Measurements from ENCODE around the gene ETV6. TPM values are rescaled to one million over a fixed set of nuclear protein-coding genes. Genes with fewer than 3 reads are reported as not detected.

The ETV6 gene
- total RNA-seq, 4 donors from 2014 or later, result 7.6 to 45.5 (median 8.2) TPM

- H3K4me1 ChIP-seq, result no peaks in the 10 kb centered on the region
- no peaks in the 10 kb centered on the region for H3K9me3 ChIP-seq
- intact Hi-C loops (cut with DNase I; ENCODE audit: low total_unique reads), result no loop called here
- H3K36me3 ChIP-seq, result no peaks in the 10 kb centered on the region
- H3K27ac ChIP-seq, result no peak overlapping the region
- no peak overlapping the region for H3K4me3 ChIP-seq
- no peak for DNase-seq
- H3K27me3 ChIP-seq, result no peaks in the 10 kb centered on the region
- TF ChIP-seq POLR2A (IDR thresholded peaks at IDR 0.05), result no peak
- no peak for TF ChIP-seq CTCF (IDR thresholded peaks at IDR 0.05)
Observed at GRCh38 chr12:11633968-11634367, 15.5 kb upstream of the ETV6 start.

- Histone ChIP-seq H3K36me3 (no peaks in the 10 kb centered on the region), H3K9me3 (no peaks in the 10 kb centered on the region), H3K4me3 (no peak overlapping the region), H3K4me1 (no peaks in the 10 kb centered on the region), H3K27ac (no peak overlapping the region), H3K27me3 (no peaks in the 10 kb centered on the region)
- no peak for DNase-seq
- no peak for TF ChIP-seq CTCF (IDR thresholded peaks at IDR 0.05)
- TF ChIP-seq POLR2A (IDR thresholded peaks at IDR 0.05), result no peak
- intact Hi-C loops (cut with DNase I; ENCODE audit: low total_unique reads), result no loop called here
Observed at GRCh38 chr12:11635341-11635740, 14.1 kb upstream of the ETV6 start.

- no peaks in the 10 kb centered on the region for H3K36me3 ChIP-seq
- intact Hi-C loops (cut with DNase I; ENCODE audit: low total_unique reads), result no loop called here
- no peak overlapping the region for H3K27ac ChIP-seq
Observed at GRCh38 chr12:11638315-11638916, 11.1 kb upstream of the ETV6 start.

DNA sequence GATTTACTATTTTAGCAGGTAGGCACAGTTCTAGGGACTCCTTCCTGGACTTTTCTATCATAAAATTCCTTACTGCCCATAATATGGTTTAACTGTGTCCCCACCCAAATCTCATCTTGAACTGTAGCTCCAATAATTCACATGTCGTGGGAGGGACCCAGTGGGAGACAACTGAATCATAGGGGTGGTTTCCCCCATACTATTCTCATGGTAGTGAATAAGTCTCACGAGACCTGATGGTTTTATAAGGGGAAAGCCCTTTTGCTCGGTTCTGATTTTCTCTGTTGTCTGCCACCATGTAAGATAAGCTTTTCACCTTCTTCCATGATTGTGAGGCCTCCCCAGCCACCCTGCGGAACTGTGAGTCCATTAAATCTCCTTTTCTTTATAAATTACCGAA is 10.0 kb upstream of the ETV6 start:
- Histone ChIP-seq H3K9me3 (no peaks in the 10 kb centered on the region), H3K4me1 (no peaks in the 10 kb centered on the region), H3K27ac (no peak overlapping the region), H3K4me3 (no peak overlapping the region), H3K27me3 (no peaks in the 10 kb centered on the region), H3K36me3 (no peaks in the 10 kb centered on the region)
- no peak for DNase-seq
- intact Hi-C loops (cut with DNase I; ENCODE audit: low total_unique reads), result no loop called here
- TF ChIP-seq POLR2A (IDR thresholded peaks at IDR 0.05) (no peak), CTCF (IDR thresholded peaks at IDR 0.05) (no peak)

More at GRCh38 chr12:11638315-11638916, 11.1 kb upstream of the ETV6 start:
- TF ChIP-seq CTCF (IDR thresholded peaks at IDR 0.05) (no peak), POLR2A (IDR thresholded peaks at IDR 0.05) (no peak)
- Histone ChIP-seq H3K9me3 (no peaks in the 10 kb centered on the region), H3K27me3 (no peaks in the 10 kb centered on the region), H3K4me3 (no peak overlapping the region), H3K4me1 (no peaks in the 10 kb centered on the region)
- DNase-seq, result no peak

- H3K4me1 ChIP-seq, result no peaks in the 10 kb centered on the region
- H3K27ac ChIP-seq, result no peak overlapping the region
- DNase-seq, result no peak
- intact Hi-C loops (cut with DNase I; ENCODE audit: low total_unique reads), result no loop called here
- H3K9me3 ChIP-seq, result no peaks in the 10 kb centered on the region
- TF ChIP-seq CTCF (IDR thresholded peaks at IDR 0.05) (no peak), POLR2A (IDR thresholded peaks at IDR 0.05) (no peak)
- H3K36me3 ChIP-seq, result no peaks in the 10 kb centered on the region
- H3K4me3 ChIP-seq, result no peak overlapping the region
- H3K27me3 ChIP-seq, result no peaks in the 10 kb centered on the region
Observed at GRCh38 chr12:11641522-11641921, 8.0 kb upstream of the ETV6 start.

Data from uterus (tissue), 4 donors.